D721Med (cell line): ENCODE measurements around the gene RPL27.

ENCODE experiments used
- DNase-seq: peaks from one replicate; pipeline ENCODE4 v3.0.0; 2011; ENCODE audit warnings: low spot score; ENCODE audit not compliant: insufficient read length
- FAIRE-seq: peaks from 2 replicates; lab custom pipeline; 2011; peaks lifted over from hg19 to GRCh38; lab: Jason Lieb, UNC
- TF ChIP-seq, protein P1 (sequence below): IDR thresholded peaks from 2 replicates; pipeline ENCODE4 v1.5.1; 2012; ENCODE audit warnings: mild to moderate bottlenecking, control low read depth; ENCODE audit not compliant: insufficient read depth; ENCODE audit errors: missing control alignments

RPL27 gene

GRCh38 chr17:43043307-43043706, 45.1 kb downstream of the RPL27 start:
- FAIRE-seq (no peak), DNase-seq (no peak)
- TF ChIP-seq, protein P1, sequence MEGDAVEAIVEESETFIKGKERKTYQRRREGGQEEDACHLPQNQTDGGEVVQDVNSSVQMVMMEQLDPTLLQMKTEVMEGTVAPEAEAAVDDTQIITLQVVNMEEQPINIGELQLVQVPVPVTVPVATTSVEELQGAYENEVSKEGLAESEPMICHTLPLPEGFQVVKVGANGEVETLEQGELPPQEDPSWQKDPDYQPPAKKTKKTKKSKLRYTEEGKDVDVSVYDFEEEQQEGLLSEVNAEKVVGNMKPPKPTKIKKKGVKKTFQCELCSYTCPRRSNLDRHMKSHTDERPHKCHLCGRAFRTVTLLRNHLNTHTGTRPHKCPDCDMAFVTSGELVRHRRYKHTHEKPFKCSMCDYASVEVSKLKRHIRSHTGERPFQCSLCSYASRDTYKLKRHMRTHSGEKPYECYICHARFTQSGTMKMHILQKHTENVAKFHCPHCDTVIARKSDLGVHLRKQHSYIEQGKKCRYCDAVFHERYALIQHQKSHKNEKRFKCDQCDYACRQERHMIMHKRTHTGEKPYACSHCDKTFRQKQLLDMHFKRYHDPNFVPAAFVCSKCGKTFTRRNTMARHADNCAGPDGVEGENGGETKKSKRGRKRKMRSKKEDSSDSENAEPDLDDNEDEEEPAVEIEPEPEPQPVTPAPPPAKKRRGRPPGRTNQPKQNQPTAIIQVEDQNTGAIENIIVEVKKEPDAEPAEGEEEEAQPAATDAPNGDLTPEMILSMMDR, result no peak

GRCh38 chr17:43044024-43044423, 45.8 kb downstream of the RPL27 start:
- DNase-seq, result no peak
- TF ChIP-seq, protein P1, result no peak
- no peak for FAIRE-seq

DNA sequence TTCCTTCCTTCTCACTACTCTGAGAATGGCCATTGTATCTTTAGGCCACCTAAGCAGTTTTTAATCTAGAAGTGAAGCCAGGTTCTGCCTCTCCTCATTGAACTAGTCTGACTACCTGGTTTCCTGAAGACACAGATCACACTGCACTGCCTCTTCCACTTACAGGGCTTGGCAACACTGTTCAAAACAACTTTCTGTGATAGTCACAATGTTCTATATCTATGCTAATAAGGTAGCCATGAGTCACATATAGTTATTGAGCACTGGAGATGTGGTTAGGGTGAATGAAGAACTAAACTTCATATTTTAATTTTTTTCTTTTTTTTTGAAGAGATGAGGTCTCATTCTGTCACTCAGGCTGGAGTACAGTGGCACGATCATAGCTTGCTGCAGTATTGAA, 53.8 kb downstream of the RPL27 start:
- FAIRE-seq (no peak), DNase-seq (no peak)
- TF ChIP-seq, protein P1, result no peak
